HEK293 (cell line): ENCODE results near the gene TIMM13.

Experiments
- KLF16 ChIP-seq: fragments of 450-650 bp; formaldehyde crosslinking; IDR thresholded peaks from 2 replicates; pipeline ENCODE4 v1.5.1; 2017; ENCODE audit warnings: missing biosample characterization, missing genetic modification characterization
- YY1 ChIP-seq: fragments of 450-650 bp; formaldehyde crosslinking; IDR thresholded peaks from 2 replicates; pipeline ENCODE4 v1.5.1; 2018; ENCODE audit warnings: missing biosample characterization, missing genetic modification characterization
- ZFHX2 ChIP-seq: fragments of 450-650 bp; formaldehyde crosslinking; conservative IDR thresholded peaks from 2 replicates; pipeline ENCODE4 v1.5.1; 2016; ENCODE audit warnings: missing biosample characterization, missing genetic modification characterization
- ZNF350 ChIP-seq: fragments of 450-650 bp; formaldehyde crosslinking; IDR thresholded peaks from 2 replicates; pipeline ENCODE4 v1.5.0; 2017; ENCODE audit warnings: missing biosample characterization, mild to moderate bottlenecking, missing genetic modification characterization
- TF ChIP-seq, protein P1 (sequence below): fragments of 450-650 bp; formaldehyde crosslinking; IDR thresholded peaks from 2 replicates; pipeline ENCODE4 v1.5.1; 2016; ENCODE audit warnings: missing biosample characterization, missing genetic modification characterization
- TF ChIP-seq, protein P2 (sequence below): fragments of 450-650 bp; formaldehyde crosslinking; IDR thresholded peaks from 2 replicates; pipeline ENCODE4 v1.5.1; 2016; ENCODE audit warnings: missing biosample characterization, missing genetic modification characterization
- TF ChIP-seq, protein P3 (sequence below): fragments of 450-650 bp; formaldehyde crosslinking; IDR thresholded peaks from 2 replicates; pipeline ENCODE4 v1.5.1; 2017; ENCODE audit warnings: missing biosample characterization, missing genetic modification characterization
- TF ChIP-seq, protein P4 (sequence below): fragments of 450-650 bp; formaldehyde crosslinking; conservative IDR thresholded peaks from 2 replicates; pipeline ENCODE4 v1.5.1; 2016; ENCODE audit warnings: low read depth, missing biosample characterization, missing genetic modification characterization
- TF ChIP-seq, protein P5 (sequence below): fragments of 450-650 bp; formaldehyde crosslinking; IDR thresholded peaks from 2 replicates; pipeline ENCODE4 v1.5.1; 2016; ENCODE audit warnings: missing biosample characterization, missing genetic modification characterization
- TF ChIP-seq, protein P6 (sequence below): fragments of 450-650 bp; formaldehyde crosslinking; IDR thresholded peaks from 2 replicates; pipeline ENCODE4 v1.5.1; 2016; ENCODE audit warnings: missing biosample characterization, missing genetic modification characterization, low read depth

DNA sequence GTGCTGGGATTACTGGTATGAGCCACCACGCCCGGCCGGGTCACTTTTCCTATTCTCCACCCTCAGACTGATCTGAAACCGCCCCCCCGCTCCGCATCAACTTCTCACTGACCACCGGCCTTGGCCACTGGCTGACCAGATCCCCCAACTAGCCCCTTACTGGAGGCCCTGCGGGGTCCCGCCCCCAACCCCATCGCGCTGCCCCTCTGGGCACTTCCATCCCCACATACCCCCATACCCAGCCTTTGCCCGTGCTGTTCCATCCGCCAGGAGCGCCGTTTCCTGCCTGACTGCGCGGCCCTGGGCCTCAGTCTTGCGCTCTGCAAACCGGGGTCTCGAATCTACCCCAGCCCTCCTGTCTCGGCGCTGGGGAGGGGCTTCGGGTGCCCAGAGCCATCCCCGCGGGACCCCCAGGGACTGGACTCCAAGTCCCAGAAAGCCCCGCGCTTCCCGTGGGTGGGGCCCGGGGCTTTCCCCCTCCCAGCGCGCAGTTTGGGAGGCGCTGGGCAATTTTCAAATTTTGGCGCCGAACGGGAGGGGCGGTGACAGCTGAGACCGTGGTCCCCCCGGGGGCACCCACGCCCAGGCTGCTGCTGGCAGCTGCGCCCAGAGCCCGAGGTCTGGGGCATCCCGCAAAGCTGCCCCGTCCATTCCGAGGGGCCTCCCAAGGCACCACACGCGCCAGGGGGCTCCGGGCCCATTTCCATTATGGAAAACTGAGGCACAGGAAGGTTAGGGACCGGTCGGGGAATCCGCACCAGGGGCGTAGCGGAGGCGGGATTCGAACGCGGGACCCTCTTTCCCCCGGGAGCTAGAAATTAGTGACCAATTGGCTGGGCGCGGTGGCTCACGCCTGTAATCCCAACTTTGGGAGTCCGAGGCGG is 34.6 kb upstream of the TIMM13 start:
- TF ChIP-seq YY1 (tag by site-specific recombination) (no peak), KLF16 (0 out of 2 replicates have a peak, but pooled peaks have one; percentile 20), ZNF350 (tag by site-specific recombination) (no peak), ZFHX2 (peak; percentile 28)
- TF ChIP-seq, protein P1, sequence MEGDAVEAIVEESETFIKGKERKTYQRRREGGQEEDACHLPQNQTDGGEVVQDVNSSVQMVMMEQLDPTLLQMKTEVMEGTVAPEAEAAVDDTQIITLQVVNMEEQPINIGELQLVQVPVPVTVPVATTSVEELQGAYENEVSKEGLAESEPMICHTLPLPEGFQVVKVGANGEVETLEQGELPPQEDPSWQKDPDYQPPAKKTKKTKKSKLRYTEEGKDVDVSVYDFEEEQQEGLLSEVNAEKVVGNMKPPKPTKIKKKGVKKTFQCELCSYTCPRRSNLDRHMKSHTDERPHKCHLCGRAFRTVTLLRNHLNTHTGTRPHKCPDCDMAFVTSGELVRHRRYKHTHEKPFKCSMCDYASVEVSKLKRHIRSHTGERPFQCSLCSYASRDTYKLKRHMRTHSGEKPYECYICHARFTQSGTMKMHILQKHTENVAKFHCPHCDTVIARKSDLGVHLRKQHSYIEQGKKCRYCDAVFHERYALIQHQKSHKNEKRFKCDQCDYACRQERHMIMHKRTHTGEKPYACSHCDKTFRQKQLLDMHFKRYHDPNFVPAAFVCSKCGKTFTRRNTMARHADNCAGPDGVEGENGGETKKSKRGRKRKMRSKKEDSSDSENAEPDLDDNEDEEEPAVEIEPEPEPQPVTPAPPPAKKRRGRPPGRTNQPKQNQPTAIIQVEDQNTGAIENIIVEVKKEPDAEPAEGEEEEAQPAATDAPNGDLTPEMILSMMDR, result no peak
- TF ChIP-seq, protein P2, sequence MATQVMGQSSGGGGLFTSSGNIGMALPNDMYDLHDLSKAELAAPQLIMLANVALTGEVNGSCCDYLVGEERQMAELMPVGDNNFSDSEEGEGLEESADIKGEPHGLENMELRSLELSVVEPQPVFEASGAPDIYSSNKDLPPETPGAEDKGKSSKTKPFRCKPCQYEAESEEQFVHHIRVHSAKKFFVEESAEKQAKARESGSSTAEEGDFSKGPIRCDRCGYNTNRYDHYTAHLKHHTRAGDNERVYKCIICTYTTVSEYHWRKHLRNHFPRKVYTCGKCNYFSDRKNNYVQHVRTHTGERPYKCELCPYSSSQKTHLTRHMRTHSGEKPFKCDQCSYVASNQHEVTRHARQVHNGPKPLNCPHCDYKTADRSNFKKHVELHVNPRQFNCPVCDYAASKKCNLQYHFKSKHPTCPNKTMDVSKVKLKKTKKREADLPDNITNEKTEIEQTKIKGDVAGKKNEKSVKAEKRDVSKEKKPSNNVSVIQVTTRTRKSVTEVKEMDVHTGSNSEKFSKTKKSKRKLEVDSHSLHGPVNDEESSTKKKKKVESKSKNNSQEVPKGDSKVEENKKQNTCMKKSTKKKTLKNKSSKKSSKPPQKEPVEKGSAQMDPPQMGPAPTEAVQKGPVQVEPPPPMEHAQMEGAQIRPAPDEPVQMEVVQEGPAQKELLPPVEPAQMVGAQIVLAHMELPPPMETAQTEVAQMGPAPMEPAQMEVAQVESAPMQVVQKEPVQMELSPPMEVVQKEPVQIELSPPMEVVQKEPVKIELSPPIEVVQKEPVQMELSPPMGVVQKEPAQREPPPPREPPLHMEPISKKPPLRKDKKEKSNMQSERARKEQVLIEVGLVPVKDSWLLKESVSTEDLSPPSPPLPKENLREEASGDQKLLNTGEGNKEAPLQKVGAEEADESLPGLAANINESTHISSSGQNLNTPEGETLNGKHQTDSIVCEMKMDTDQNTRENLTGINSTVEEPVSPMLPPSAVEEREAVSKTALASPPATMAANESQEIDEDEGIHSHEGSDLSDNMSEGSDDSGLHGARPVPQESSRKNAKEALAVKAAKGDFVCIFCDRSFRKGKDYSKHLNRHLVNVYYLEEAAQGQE (tag by site-specific recombination), result no peak
- TF ChIP-seq, protein P3, sequence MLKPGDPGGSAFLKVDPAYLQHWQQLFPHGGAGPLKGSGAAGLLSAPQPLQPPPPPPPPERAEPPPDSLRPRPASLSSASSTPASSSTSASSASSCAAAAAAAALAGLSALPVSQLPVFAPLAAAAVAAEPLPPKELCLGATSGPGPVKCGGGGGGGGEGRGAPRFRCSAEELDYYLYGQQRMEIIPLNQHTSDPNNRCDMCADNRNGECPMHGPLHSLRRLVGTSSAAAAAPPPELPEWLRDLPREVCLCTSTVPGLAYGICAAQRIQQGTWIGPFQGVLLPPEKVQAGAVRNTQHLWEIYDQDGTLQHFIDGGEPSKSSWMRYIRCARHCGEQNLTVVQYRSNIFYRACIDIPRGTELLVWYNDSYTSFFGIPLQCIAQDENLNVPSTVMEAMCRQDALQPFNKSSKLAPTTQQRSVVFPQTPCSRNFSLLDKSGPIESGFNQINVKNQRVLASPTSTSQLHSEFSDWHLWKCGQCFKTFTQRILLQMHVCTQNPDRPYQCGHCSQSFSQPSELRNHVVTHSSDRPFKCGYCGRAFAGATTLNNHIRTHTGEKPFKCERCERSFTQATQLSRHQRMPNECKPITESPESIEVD (tag by site-specific recombination), result no peak
- TF ChIP-seq, protein P4, sequence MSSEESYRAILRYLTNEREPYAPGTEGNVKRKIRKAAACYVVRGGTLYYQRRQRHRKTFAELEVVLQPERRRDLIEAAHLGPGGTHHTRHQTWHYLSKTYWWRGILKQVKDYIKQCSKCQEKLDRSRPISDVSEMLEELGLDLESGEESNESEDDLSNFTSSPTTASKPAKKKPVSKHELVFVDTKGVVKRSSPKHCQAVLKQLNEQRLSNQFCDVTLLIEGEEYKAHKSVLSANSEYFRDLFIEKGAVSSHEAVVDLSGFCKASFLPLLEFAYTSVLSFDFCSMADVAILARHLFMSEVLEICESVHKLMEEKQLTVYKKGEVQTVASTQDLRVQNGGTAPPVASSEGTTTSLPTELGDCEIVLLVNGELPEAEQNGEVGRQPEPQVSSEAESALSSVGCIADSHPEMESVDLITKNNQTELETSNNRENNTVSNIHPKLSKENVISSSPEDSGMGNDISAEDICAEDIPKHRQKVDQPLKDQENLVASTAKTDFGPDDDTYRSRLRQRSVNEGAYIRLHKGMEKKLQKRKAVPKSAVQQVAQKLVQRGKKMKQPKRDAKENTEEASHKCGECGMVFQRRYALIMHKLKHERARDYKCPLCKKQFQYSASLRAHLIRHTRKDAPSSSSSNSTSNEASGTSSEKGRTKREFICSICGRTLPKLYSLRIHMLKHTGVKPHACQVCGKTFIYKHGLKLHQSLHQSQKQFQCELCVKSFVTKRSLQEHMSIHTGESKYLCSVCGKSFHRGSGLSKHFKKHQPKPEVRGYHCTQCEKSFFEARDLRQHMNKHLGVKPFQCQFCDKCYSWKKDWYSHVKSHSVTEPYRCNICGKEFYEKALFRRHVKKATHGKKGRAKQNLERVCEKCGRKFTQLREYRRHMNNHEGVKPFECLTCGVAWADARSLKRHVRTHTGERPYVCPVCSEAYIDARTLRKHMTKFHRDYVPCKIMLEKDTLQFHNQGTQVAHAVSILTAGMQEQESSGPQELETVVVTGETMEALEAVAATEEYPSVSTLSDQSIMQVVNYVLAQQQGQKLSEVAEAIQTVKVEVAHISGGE (tag by site-specific recombination), result no peak
- TF ChIP-seq, protein P5, sequence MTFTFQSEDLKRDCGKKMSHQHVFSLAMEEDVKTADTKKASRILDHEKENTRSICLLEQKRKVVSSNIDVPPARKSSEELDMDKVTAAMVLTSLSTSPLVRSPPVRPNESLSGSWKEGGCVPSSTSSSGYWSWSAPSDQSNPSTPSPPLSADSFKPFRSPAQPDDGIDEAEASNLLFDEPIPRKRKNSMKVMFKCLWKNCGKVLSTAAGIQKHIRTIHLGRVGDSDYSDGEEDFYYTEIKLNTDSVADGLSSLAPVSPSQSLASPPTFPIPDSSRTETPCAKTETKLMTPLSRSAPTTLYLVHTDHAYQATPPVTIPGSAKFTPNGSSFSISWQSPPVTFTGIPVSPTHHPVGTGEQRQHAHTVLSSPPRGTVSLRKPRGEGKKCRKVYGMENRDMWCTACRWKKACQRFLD (tag by site-specific recombination), result no peak
- TF ChIP-seq, protein P6, sequence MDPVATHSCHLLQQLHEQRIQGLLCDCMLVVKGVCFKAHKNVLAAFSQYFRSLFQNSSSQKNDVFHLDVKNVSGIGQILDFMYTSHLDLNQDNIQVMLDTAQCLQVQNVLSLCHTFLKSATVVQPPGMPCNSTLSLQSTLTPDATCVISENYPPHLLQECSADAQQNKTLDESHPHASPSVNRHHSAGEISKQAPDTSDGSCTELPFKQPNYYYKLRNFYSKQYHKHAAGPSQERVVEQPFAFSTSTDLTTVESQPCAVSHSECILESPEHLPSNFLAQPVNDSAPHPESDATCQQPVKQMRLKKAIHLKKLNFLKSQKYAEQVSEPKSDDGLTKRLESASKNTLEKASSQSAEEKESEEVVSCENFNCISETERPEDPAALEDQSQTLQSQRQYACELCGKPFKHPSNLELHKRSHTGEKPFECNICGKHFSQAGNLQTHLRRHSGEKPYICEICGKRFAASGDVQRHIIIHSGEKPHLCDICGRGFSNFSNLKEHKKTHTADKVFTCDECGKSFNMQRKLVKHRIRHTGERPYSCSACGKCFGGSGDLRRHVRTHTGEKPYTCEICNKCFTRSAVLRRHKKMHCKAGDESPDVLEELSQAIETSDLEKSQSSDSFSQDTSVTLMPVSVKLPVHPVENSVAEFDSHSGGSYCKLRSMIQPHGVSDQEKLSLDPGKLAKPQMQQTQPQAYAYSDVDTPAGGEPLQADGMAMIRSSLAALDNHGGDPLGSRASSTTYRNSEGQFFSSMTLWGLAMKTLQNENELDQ (tag by site-specific recombination), result no peak
